Measurements from ENCODE around the gene INPP5J.
A peak's percentile ranks its signal among the peaks of the same experiment; 100 is the strongest.
"Not testable (repeated sequence)": the region's sequence is repeated elsewhere in the genome, so short reads cannot be mapped to it uniquely, and the experiment has no call there.

The INPP5J gene

GRCh38 chr22:31100762-31101525 is 21.8 kb upstream of the INPP5J start:
- DNase-seq (ENCODE audit: low read depth in 4 of 4, low spot score in 1 of 4), result no peak

GRCh38 chr22:31102441-31103081 is 20.2 kb upstream of the INPP5J start:
- DNase-seq (ENCODE audit: low read depth in 4 of 4, low spot score in 1 of 4), result no peak

GRCh38 chr22:31103111-31103510 is 19.7 kb upstream of the INPP5J start:
- no peak for DNase-seq (ENCODE audit: low read depth in 4 of 4, low spot score in 1 of 4)

GRCh38 chr22:31103899-31104694 is 18.7 kb upstream of the INPP5J start:
- no peak for DNase-seq (ENCODE audit: low read depth in 4 of 4, low spot score in 1 of 4)

GRCh38 chr22:31104869-31105268 is 17.9 kb upstream of the INPP5J start:
- no peak for DNase-seq (ENCODE audit: low read depth in 4 of 4, low spot score in 1 of 4)

- no peak for DNase-seq (ENCODE audit: low read depth in 4 of 4, low spot score in 1 of 4)
Measured at GRCh38 chr22:31105282-31105929, 17.4 kb upstream of the INPP5J start.

GRCh38 chr22:31106001-31106571 is 16.7 kb upstream of the INPP5J start:
- no peak for DNase-seq (ENCODE audit: low read depth in 4 of 4, low spot score in 1 of 4)

GRCh38 chr22:31106731-31107177 is 16.0 kb upstream of the INPP5J start:
- no peak for DNase-seq (ENCODE audit: low read depth in 4 of 4, low spot score in 1 of 4)

GRCh38 chr22:31107178-31107893 is 15.4 kb upstream of the INPP5J start, which contains the start of gene SELENOM:
TSS of gene SELENOM (minus strand) at chr22:31107568. CDS start at chr22:31107505, 63 bp downstream.
- peak; percentile 60 to 89 (median 71) for DNase-seq (ENCODE audit: low read depth in 4 of 4, low spot score in 1 of 4)

- DNase-seq (ENCODE audit: low read depth in 4 of 4, low spot score in 1 of 4), result no peak
Measured at GRCh38 chr22:31107894-31108218, 14.9 kb upstream of the INPP5J start.

GRCh38 chr22:31112547-31113091 is 10.1 kb upstream of the INPP5J start:
- DNase-seq (ENCODE audit: low read depth in 4 of 4, low spot score in 1 of 4), result not testable (repeated sequence)

GRCh38 chr22:31118046-31118820 is 4.5 kb upstream of the INPP5J start:
- DNase-seq (ENCODE audit: low read depth in 4 of 4, low spot score in 1 of 4), result no peak

- no peak for DNase-seq (ENCODE audit: low read depth in 4 of 4, low spot score in 1 of 4)
Measured at GRCh38 chr22:31119026-31119717, 3.6 kb upstream of the INPP5J start.

- no peak for DNase-seq (ENCODE audit: low read depth in 4 of 4, low spot score in 1 of 4)
Measured at GRCh38 chr22:31120230-31120629, 2.5 kb upstream of the INPP5J start.

GRCh38 chr22:31120642-31121041 is 2.1 kb upstream of the INPP5J start:
- no peak for DNase-seq (ENCODE audit: low read depth in 4 of 4, low spot score in 1 of 4)

GRCh38 chr22:31121403-31121802 is 1.4 kb upstream of the INPP5J start:
- DNase-seq (ENCODE audit: low read depth in 4 of 4, low spot score in 1 of 4), result no peak

GRCh38 chr22:31122196-31122531 is 602 bp upstream of the INPP5J start:
- DNase-seq (ENCODE audit: low read depth in 4 of 4, low spot score in 1 of 4), result no peak

- DNase-seq (ENCODE audit: low read depth in 4 of 4, low spot score in 1 of 4), result no peak
Measured at GRCh38 chr22:31123292-31123602, 481 bp downstream of the INPP5J start.

GRCh38 chr22:31124290-31124689 is 1.5 kb downstream of the INPP5J start:
- DNase-seq (ENCODE audit: low read depth in 4 of 4, low spot score in 1 of 4), result no peak
